GM21367 (cell line): Measurements from ENCODE around the gene NKX2-2.
"Not testable (repeated sequence)": the region's sequence is repeated elsewhere in the genome, so short reads cannot be mapped to it uniquely, and the experiment has no call there.

Experiments used
- ATAC-seq: cut with Tn5 transposase; IDR thresholded peaks from one replicate; pipeline ENCODE4 v1.9.1; 2021; ENCODE audit not compliant: unreplicated experiment

NKX2-2 gene

GRCh38 chr20:21509597-21510371, 4.1 kb downstream of the NKX2-2 start:
- ATAC-seq = no peak

GRCh38 chr20:21509079-21509596, 4.7 kb downstream of the NKX2-2 start:
- no peak for ATAC-seq

- ATAC-seq = no peak
Measured at GRCh38 chr20:21508230-21509078, 5.4 kb downstream of the NKX2-2 start.

GRCh38 chr20:21507400-21508229, 6.2 kb downstream of the NKX2-2 start:
- ATAC-seq = no peak

GRCh38 chr20:21505810-21506530, 7.9 kb downstream of the NKX2-2 start:
- no peak for ATAC-seq

GRCh38 chr20:21505161-21505809, 8.6 kb downstream of the NKX2-2 start:
- no peak for ATAC-seq

- no peak for ATAC-seq
Measured at GRCh38 chr20:21504323-21504722, 9.5 kb downstream of the NKX2-2 start.

- ATAC-seq = peak; percentile 93
Measured at GRCh38 chr20:21503345-21503744, 10.5 kb downstream of the NKX2-2 start.

GRCh38 chr20:21501184-21501583, 12.7 kb downstream of the NKX2-2 start:
- no peak for ATAC-seq

GRCh38 chr20:21500599-21500998, 13.3 kb downstream of the NKX2-2 start:
- ATAC-seq = no peak

GRCh38 chr20:21499641-21500040, 14.2 kb downstream of the NKX2-2 start:
- no peak for ATAC-seq

- ATAC-seq = no peak
Measured at GRCh38 chr20:21498635-21499034, 15.2 kb downstream of the NKX2-2 start.

- ATAC-seq = no peak
Measured at GRCh38 chr20:21498195-21498594, 15.7 kb downstream of the NKX2-2 start.

- ATAC-seq = no peak
Measured at GRCh38 chr20:21496452-21496851, 17.4 kb downstream of the NKX2-2 start.

GRCh38 chr20:21493049-21493448, 20.8 kb downstream of the NKX2-2 start:
- no peak for ATAC-seq

GRCh38 chr20:21490105-21490504, 23.8 kb downstream of the NKX2-2 start:
- no peak for ATAC-seq

- ATAC-seq = not testable (repeated sequence)
Measured at GRCh38 chr20:21480144-21480543, 33.7 kb downstream of the NKX2-2 start.

GRCh38 chr20:21465799-21466198, 48.1 kb downstream of the NKX2-2 start:
- ATAC-seq = no peak

GRCh38 chr20:21464916-21465315, 48.9 kb downstream of the NKX2-2 start:
- no peak for ATAC-seq
